ENCODE measurements around the gene PKHD1. TPM values are rescaled to one million over a fixed set of nuclear protein-coding genes. Genes with fewer than 3 reads are reported as not detected.

PKHD1 gene
- polyA plus RNA-seq, 2 donors: under 0.01 to 0.01 TPM

GRCh38 chr6:52012582-52012981, 74.8 kb downstream of the PKHD1 start:
- H3K27ac ChIP-seq (ENCODE audit: low read depth in 2 of 2, low read length in 1 of 2): no peak overlapping the region
- 81 to 83% methylated on average over 4 of the region's 4 CpGs for WGBS, 2 donors
- no peaks in the 10 kb centered on the region for H3K27me3 ChIP-seq (ENCODE audit: control insufficient read depth in 1 of 2, insufficient read depth in 2 of 2, low read length in 2 of 2)
- no peaks in the 10 kb centered on the region for H3K9me3 ChIP-seq (ENCODE audit: control insufficient read depth in 2 of 2, insufficient read depth in 1 of 2, low read depth in 1 of 2, low read length in 1 of 2)
- H3K4me3 ChIP-seq (ENCODE audit: low read depth in 1 of 2, low read length in 2 of 2): no peak overlapping the region
- H3K36me3 ChIP-seq (ENCODE audit: control insufficient read depth in 2 of 2, insufficient read depth in 2 of 2, low read length in 1 of 2): no peaks in the 10 kb centered on the region
- peaks cover 0 to 2% of the 10 kb centered on the region in 2 donors for H3K4me1 ChIP-seq (ENCODE audit: control insufficient read depth in 2 of 2, insufficient read depth in 2 of 2, low read length in 1 of 2)

DNA sequence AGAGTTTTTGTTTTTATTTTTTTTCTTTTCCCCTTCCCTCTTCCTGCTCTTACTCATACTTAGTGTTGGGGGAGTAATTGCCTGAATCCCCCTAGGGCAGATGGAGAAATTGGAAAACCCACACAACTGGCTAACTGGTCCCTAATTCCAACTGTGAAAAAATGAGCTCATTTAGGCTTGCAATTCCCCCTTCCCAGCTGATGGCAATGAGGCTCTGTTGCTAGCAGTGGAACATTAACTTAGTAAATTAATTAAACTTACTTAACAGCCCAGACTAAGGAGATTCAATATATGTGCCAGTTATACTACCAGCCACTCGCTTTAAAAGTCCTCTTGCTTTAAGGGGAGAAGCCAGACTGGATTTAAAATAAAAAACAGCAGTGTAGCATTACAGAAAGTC, 76.6 kb downstream of the PKHD1 start:
- no peak overlapping the region for H3K27ac ChIP-seq (ENCODE audit: low read depth in 2 of 2, low read length in 1 of 2)
- H3K9me3 ChIP-seq (ENCODE audit: control insufficient read depth in 2 of 2, insufficient read depth in 1 of 2, low read depth in 1 of 2, low read length in 1 of 2): no peaks in the 10 kb centered on the region
- H3K27me3 ChIP-seq (ENCODE audit: control insufficient read depth in 1 of 2, insufficient read depth in 2 of 2, low read length in 2 of 2): no peaks in the 10 kb centered on the region
- WGBS, 2 donors: 80 to 87% methylated on average over 1 of the region's 1 CpG
- no peak overlapping the region for H3K4me3 ChIP-seq (ENCODE audit: low read depth in 1 of 2, low read length in 2 of 2)
- no peaks in the 10 kb centered on the region for H3K36me3 ChIP-seq (ENCODE audit: control insufficient read depth in 2 of 2, insufficient read depth in 2 of 2, low read length in 1 of 2)
- H3K4me1 ChIP-seq (ENCODE audit: control insufficient read depth in 2 of 2, insufficient read depth in 2 of 2, low read length in 1 of 2): no peaks in the 10 kb centered on the region

GRCh38 chr6:52010145-52010544, 77.3 kb downstream of the PKHD1 start:
- no peaks in the 10 kb centered on the region for H3K27me3 ChIP-seq (ENCODE audit: control insufficient read depth in 1 of 2, insufficient read depth in 2 of 2, low read length in 2 of 2)
- no peaks in the 10 kb centered on the region for H3K4me1 ChIP-seq (ENCODE audit: control insufficient read depth in 2 of 2, insufficient read depth in 2 of 2, low read length in 1 of 2)
- no peak overlapping the region for H3K27ac ChIP-seq (ENCODE audit: low read depth in 2 of 2, low read length in 1 of 2)
- H3K36me3 ChIP-seq (ENCODE audit: control insufficient read depth in 2 of 2, insufficient read depth in 2 of 2, low read length in 1 of 2): no peaks in the 10 kb centered on the region
- H3K4me3 ChIP-seq (ENCODE audit: low read depth in 1 of 2, low read length in 2 of 2): no peak overlapping the region
- WGBS, 2 donors: 71 to 75% methylated on average over 6 of the region's 6 CpGs
- H3K9me3 ChIP-seq (ENCODE audit: control insufficient read depth in 2 of 2, insufficient read depth in 1 of 2, low read depth in 1 of 2, low read length in 1 of 2): no peaks in the 10 kb centered on the region

DNA sequence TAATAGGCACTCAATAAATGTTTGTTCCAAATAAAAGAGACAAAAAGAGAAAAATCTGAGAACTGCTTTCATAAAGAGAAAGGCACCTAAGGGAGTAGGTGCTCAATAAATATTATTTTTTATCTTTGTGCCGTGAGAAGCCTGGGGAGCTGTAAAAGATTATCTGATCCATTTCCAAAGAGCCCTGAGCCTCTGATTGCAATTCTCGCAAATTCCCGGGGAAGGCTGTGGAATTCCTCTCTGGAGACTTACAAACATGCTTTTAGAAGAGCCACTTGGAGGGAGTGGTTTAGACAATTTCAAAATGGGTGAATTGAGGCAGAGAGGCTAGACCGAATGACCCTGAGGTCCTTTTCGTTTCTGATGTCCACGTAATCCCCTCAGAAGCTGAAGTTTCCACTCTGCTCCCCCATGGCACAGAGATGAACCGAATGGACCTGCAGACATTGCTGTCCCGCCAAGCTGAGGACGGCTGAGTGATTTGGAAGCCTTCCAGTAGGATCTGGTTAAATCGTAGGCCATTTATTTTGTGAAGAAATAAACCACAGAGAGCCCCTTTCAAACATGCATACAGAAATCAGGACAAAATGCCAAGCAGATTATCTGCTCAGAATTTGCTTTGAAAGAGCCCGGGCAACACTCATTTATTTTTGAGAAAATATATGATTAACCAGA, 77.8 kb downstream of the PKHD1 start:
- H3K4me3 ChIP-seq (ENCODE audit: low read depth in 1 of 2, low read length in 2 of 2): no peak overlapping the region
- no peaks in the 10 kb centered on the region for H3K4me1 ChIP-seq (ENCODE audit: control insufficient read depth in 2 of 2, insufficient read depth in 2 of 2, low read length in 1 of 2)

GRCh38 chr6:52000064-52000463, 87.3 kb downstream of the PKHD1 start:
- 90 to 91% methylated on average over 3 of the region's 3 CpGs for WGBS, 2 donors
- Histone ChIP-seq H3K27ac (ENCODE audit: low read depth in 2 of 2, low read length in 1 of 2) (no peak overlapping the region), H3K9me3 (ENCODE audit: control insufficient read depth in 2 of 2, insufficient read depth in 1 of 2, low read depth in 1 of 2, low read length in 1 of 2) (no peaks in the 10 kb centered on the region), H3K4me1 (ENCODE audit: control insufficient read depth in 2 of 2, insufficient read depth in 2 of 2, low read length in 1 of 2) (no peaks in the 10 kb centered on the region), H3K27me3 (ENCODE audit: control insufficient read depth in 1 of 2, insufficient read depth in 2 of 2, low read length in 2 of 2) (no peaks in the 10 kb centered on the region), H3K4me3 (ENCODE audit: low read depth in 1 of 2, low read length in 2 of 2) (no peak overlapping the region), H3K36me3 (ENCODE audit: control insufficient read depth in 2 of 2, insufficient read depth in 2 of 2, low read length in 1 of 2) (no peaks in the 10 kb centered on the region)

More for the DNA sequence above, 77.8 kb downstream of the PKHD1 start:
- no peaks in the 10 kb centered on the region for H3K27me3 ChIP-seq (ENCODE audit: control insufficient read depth in 1 of 2, insufficient read depth in 2 of 2, low read length in 2 of 2)
- 45 to 50% methylated on average over 11 of the region's 11 CpGs for WGBS, 2 donors
- H3K27ac ChIP-seq (ENCODE audit: low read depth in 2 of 2, low read length in 1 of 2): peak overlapping the region in 1 of 2 donors; percentile 13
- no peaks in the 10 kb centered on the region for H3K9me3 ChIP-seq (ENCODE audit: control insufficient read depth in 2 of 2, insufficient read depth in 1 of 2, low read depth in 1 of 2, low read length in 1 of 2)
- H3K36me3 ChIP-seq (ENCODE audit: control insufficient read depth in 2 of 2, insufficient read depth in 2 of 2, low read length in 1 of 2): no peaks in the 10 kb centered on the region

DNA sequence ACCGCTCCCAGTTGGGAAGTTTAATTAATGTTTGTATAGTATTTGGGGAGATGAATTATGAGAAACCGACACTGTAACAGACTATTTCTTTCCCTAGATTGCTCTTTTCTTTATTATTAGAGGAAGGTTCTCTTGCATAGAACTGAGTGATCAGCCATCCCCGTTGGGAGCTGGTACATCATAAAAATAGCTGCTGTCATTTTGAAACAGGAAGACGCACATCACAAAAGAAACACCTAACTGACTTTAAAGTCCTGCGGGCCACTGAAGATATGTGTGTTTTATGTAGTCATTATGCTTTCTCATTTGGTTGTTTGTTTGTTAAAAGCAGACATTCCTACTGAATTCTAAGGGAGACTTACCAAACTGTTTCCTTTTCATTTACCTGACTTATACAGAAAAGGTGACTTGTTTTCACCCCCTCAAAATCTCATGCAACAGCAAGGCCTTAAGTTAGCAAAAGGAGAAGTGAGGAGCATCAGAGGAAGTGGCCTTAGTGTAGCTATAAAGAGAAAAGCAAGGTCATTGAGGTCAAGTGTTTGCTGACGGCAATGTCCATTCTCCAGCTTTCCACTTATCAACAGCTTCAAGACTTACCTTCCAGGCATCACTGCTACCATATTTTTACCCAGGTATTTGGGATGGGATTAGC, 91.0 kb downstream of the PKHD1 start:
- 86% methylated on average over 6 of the region's 6 CpGs for WGBS, 2 donors
- H3K9me3 ChIP-seq (ENCODE audit: control insufficient read depth in 2 of 2, insufficient read depth in 1 of 2, low read depth in 1 of 2, low read length in 1 of 2): no peaks in the 10 kb centered on the region
- no peaks in the 10 kb centered on the region for H3K27me3 ChIP-seq (ENCODE audit: control insufficient read depth in 1 of 2, insufficient read depth in 2 of 2, low read length in 2 of 2)
- H3K4me1 ChIP-seq (ENCODE audit: control insufficient read depth in 2 of 2, insufficient read depth in 2 of 2, low read length in 1 of 2): no peaks in the 10 kb centered on the region
- H3K27ac ChIP-seq (ENCODE audit: low read depth in 2 of 2, low read length in 1 of 2): no peak overlapping the region
- H3K36me3 ChIP-seq (ENCODE audit: control insufficient read depth in 2 of 2, insufficient read depth in 2 of 2, low read length in 1 of 2): no peaks in the 10 kb centered on the region
- H3K4me3 ChIP-seq (ENCODE audit: low read depth in 1 of 2, low read length in 2 of 2): no peak overlapping the region

DNA sequence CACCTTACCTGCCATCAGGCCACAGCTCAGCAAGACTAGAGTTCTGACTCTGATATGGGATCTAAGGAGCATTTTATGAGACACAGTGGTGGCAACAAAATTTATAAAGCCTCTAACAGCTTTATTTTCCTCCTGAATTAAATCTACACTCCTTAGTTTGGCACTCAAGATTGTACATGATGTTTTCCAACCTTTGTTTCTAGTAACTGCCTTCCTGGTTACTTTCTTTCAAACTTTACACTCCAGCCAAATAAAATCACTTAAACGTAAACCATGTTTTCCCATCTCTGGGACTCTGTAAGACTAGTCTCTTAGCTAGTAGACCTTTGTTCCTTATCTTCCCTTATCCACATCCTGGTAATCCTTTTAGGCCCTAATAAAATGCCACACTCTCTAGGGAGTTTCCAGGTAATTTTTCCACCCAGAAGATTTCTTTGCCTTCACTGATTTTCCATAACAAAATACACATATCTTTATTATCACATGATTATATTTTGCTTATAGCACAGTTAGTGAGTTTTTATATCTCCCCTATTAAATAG, 92.1 kb downstream of the PKHD1 start:
- H3K36me3 ChIP-seq (ENCODE audit: control insufficient read depth in 2 of 2, insufficient read depth in 2 of 2, low read length in 1 of 2): no peaks in the 10 kb centered on the region
- H3K4me1 ChIP-seq (ENCODE audit: control insufficient read depth in 2 of 2, insufficient read depth in 2 of 2, low read length in 1 of 2): no peaks in the 10 kb centered on the region
- WGBS, 2 donors: 52 to 59% methylated on average over 1 of the region's 1 CpG
- no peak overlapping the region for H3K4me3 ChIP-seq (ENCODE audit: low read depth in 1 of 2, low read length in 2 of 2)
- H3K9me3 ChIP-seq (ENCODE audit: control insufficient read depth in 2 of 2, insufficient read depth in 1 of 2, low read depth in 1 of 2, low read length in 1 of 2): no peaks in the 10 kb centered on the region
- no peaks in the 10 kb centered on the region for H3K27me3 ChIP-seq (ENCODE audit: control insufficient read depth in 1 of 2, insufficient read depth in 2 of 2, low read length in 2 of 2)
- no peak overlapping the region for H3K27ac ChIP-seq (ENCODE audit: low read depth in 2 of 2, low read length in 1 of 2)

GRCh38 chr6:51992876-51993275, 94.5 kb downstream of the PKHD1 start:
- no peaks in the 10 kb centered on the region for H3K36me3 ChIP-seq (ENCODE audit: control insufficient read depth in 2 of 2, insufficient read depth in 2 of 2, low read length in 1 of 2)
- H3K4me1 ChIP-seq (ENCODE audit: control insufficient read depth in 2 of 2, insufficient read depth in 2 of 2, low read length in 1 of 2): no peaks in the 10 kb centered on the region
- no peaks in the 10 kb centered on the region for H3K27me3 ChIP-seq (ENCODE audit: control insufficient read depth in 1 of 2, insufficient read depth in 2 of 2, low read length in 2 of 2)
- no peak overlapping the region for H3K27ac ChIP-seq (ENCODE audit: low read depth in 2 of 2, low read length in 1 of 2)
- 39 to 52% methylated on average over 3 of the region's 3 CpGs for WGBS, 2 donors
- H3K9me3 ChIP-seq (ENCODE audit: control insufficient read depth in 2 of 2, insufficient read depth in 1 of 2, low read depth in 1 of 2, low read length in 1 of 2): no peaks in the 10 kb centered on the region
- H3K4me3 ChIP-seq (ENCODE audit: low read depth in 1 of 2, low read length in 2 of 2): no peak overlapping the region

DNA sequence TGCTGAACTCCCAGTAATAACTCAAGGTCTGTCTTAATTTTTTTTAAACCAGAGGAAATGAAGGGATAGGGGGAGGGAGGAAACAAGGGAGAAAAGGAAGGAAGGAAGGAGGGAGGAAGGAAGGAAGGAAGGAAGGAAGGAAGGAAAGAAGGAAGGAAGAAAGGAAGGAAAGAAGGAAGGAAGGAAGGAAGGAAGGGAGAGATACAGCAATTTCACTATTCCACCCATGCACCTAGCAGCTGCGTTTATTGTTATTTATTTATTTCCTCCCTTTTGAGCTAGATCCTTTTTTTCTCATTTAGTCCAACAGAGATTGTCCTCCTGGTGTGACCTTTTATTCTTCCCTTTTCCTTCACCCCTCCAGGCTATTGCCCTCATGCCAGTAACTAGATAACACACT, 97.6 kb downstream of the PKHD1 start:
- Histone ChIP-seq H3K27me3 (ENCODE audit: control insufficient read depth in 1 of 2, insufficient read depth in 2 of 2, low read length in 2 of 2) (no peaks in the 10 kb centered on the region), H3K27ac (ENCODE audit: low read depth in 2 of 2, low read length in 1 of 2) (no peak overlapping the region), H3K36me3 (ENCODE audit: control insufficient read depth in 2 of 2, insufficient read depth in 2 of 2, low read length in 1 of 2) (no peaks in the 10 kb centered on the region), H3K4me3 (ENCODE audit: low read depth in 1 of 2, low read length in 2 of 2) (no peak overlapping the region), H3K4me1 (ENCODE audit: control insufficient read depth in 2 of 2, insufficient read depth in 2 of 2, low read length in 1 of 2) (no peaks in the 10 kb centered on the region), H3K9me3 (ENCODE audit: control insufficient read depth in 2 of 2, insufficient read depth in 1 of 2, low read depth in 1 of 2, low read length in 1 of 2) (no peaks in the 10 kb centered on the region)
- 79 to 93% methylated on average over 1 of the region's 1 CpG for WGBS, 2 donors

GRCh38 chr6:51986864-51987263, 100.5 kb downstream of the PKHD1 start:
- WGBS, 2 donors: 71 to 73% methylated on average over 5 of the region's 5 CpGs
- Histone ChIP-seq H3K9me3 (ENCODE audit: control insufficient read depth in 2 of 2, insufficient read depth in 1 of 2, low read depth in 1 of 2, low read length in 1 of 2) (no peaks in the 10 kb centered on the region), H3K4me1 (ENCODE audit: control insufficient read depth in 2 of 2, insufficient read depth in 2 of 2, low read length in 1 of 2) (no peaks in the 10 kb centered on the region), H3K4me3 (ENCODE audit: low read depth in 1 of 2, low read length in 2 of 2) (no peak overlapping the region), H3K36me3 (ENCODE audit: control insufficient read depth in 2 of 2, insufficient read depth in 2 of 2, low read length in 1 of 2) (no peaks in the 10 kb centered on the region), H3K27me3 (ENCODE audit: control insufficient read depth in 1 of 2, insufficient read depth in 2 of 2, low read length in 2 of 2) (no peaks in the 10 kb centered on the region), H3K27ac (ENCODE audit: low read depth in 2 of 2, low read length in 1 of 2) (no peak overlapping the region)
